SJSA1 (cell line): ENCODE measurements around the gene PKP3. TPM values are rescaled to one million over a fixed set of nuclear protein-coding genes. Genes with fewer than 3 reads are reported as not detected.
A peak's percentile ranks its signal among the peaks of the same experiment; 100 is the strongest.

Source experiments
- DNase-seq, 2 experiments: peaks; one replicate each; pipeline ENCODE4 v3.0.0-alpha.2; 2015 to 2020; ENCODE audit warnings: low spot score in 2 of 2, low read depth in 1 of 2
- H3K27ac ChIP-seq: fragments of 250-450 bp; sonication (Bioruptor Pico); 2 replicates; pipeline ENCODE4 v1.5.1; 2020; ENCODE audit warnings: mild to moderate bottlenecking, moderate library complexity
- H3K27me3 ChIP-seq: fragments of 250-450 bp; sonication (Bioruptor Pico); replicated peaks from 2 replicates; pipeline ENCODE4 v1.5.1; 2020; ENCODE audit warnings: mild to moderate bottlenecking, moderate library complexity
- H3K36me3 ChIP-seq: fragments of 250-450 bp; sonication (Bioruptor Pico); 2 replicates; pipeline ENCODE4 v1.5.1; 2020; ENCODE audit warnings: mild to moderate bottlenecking
- H3K4me1 ChIP-seq: fragments of 250-450 bp; sonication (Bioruptor Pico); replicated peaks from 2 replicates; pipeline ENCODE4 v1.6.1; 2021; ENCODE audit warnings: mild to moderate bottlenecking
- H3K4me3 ChIP-seq: fragments of 250-450 bp; sonication (Bioruptor Pico); 2 replicates; pipeline ENCODE4 v1.5.1; 2020; ENCODE audit warnings: mild to moderate bottlenecking
- H3K9me3 ChIP-seq: fragments of 250-450 bp; sonication (Bioruptor Pico); replicated peaks from 2 replicates; pipeline ENCODE4 v1.5.1; 2020; ENCODE audit warnings: mild to moderate bottlenecking
- total RNA-seq: library from RNA; depleted of rRNA; stranded (reverse); fragments of >200 nt; shearing (Covaris generic); gene quantifications from 2 replicates; pipeline ENCODE4 v1.2.3, GENCODE V29; 2014

Gene PKP3
- total RNA-seq, 1 experiment from 2014 or later, result 1.9 TPM

DNA sequence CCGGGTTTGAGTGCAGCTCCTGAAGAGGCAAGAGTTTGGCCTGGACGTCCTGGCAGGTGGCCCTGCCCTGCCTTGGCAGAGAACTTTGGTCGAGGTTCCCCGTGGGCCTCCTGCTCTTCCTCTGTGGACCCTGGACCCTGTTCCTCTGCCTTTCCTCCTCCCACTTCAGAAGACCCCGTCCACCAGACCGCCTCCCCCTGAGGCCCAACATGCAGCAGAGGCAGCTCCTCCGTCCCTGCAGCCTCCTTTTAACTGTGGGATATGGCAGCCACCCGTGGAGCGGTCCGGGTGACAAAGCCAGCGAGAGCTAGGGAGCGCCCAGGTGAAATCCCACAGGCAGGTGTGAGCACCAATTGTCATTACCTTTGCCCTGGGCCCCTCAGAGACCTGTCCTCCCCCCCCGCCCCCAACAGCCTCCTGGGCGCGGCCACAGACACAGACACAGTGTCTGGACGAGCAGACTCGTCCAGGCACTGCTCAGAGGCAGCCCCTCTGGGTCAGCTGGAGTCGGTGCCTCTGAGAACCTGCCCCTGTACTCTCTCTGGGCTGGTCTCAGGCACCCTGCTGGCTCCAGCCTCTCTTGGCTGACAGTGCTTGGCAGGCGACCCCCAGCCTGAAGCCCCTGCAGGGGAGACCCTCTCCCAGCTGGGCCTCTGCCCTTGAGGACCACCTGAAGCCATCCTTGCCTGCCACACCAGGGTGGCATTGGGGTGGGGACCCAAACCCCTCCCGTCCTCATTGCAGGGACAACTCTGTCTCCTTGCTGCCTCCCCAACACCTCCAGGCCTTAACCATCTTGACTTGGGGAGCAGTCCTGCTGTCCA is 52.0 kb downstream of the PKP3 start:
- Histone ChIP-seq H3K27ac (no peak overlapping the region), H3K27me3 (no peaks in the 10 kb centered on the region), H3K9me3 (no peaks in the 10 kb centered on the region), H3K4me1 (peaks cover 12% of the 10 kb centered on the region), H3K36me3 (peaks cover 5% of the 10 kb centered on the region), H3K4me3 (no peak overlapping the region)
- DNase-seq, result no peak

DNA sequence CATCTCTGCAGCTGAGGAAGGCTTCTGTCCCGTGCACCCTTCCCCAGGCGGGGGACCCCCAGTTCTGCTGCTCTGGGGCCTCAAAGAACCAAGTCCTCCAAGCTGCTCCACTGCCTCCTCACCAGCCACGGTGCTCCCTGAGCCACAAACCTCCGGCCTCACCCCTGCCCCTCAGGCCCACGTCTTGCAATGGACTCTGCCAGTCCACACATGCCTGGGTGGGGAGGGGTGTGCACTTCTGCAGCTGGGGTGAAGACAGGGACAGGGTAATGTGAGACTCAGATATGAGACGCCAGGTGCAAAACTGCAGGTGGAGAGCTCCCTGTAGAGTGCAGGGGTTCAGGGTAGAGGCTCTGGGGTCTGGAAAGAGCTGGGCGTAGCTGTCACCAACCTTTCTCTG is 52.9 kb downstream of the PKP3 start:
- Histone ChIP-seq H3K4me1 (peaks cover 17% of the 10 kb centered on the region), H3K4me3 (no peak overlapping the region), H3K9me3 (no peaks in the 10 kb centered on the region), H3K36me3 (peaks cover 5% of the 10 kb centered on the region), H3K27me3 (no peaks in the 10 kb centered on the region), H3K27ac (no peak overlapping the region)
- DNase-seq, result no peak

DNA sequence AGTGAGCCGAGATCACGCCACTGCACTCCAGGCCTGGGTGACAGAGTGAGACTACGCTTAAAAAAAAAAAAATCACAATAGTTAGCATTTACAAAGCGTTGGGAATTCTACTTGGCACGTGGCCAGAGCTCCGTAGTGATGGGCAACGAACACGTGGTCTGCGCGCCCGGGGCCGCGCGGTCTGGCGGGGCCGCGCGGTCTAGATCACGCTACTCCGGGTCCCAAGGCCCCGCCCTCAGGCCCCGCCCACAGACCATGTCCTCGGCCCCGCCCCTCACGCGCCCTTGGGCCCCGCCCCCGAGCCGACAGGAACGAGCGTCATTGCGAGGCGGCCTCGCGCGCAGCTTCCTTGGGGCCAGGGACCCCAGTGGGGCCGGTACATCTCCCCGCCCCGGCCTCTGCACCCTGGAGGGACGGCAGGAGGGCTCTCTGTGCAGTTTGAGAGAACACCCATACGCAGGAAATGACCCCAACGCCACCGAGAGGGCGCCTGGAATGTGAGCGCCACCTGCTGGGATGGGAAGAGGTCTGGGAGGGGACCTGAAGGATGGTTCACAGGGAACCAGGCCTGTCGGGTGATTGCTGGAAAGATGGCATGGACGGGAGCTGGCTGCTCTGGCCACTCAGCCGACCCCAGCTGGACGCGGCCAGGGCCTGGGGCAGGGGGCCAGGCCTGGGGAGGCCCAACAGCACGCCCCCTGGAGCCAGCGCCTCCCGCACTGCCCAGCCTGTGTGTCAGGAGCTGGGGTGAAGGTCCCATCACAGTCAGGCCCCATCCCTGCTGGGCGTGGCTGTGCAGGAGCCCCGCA is 54.1 kb downstream of the PKP3 start:
- peaks cover 5% of the 10 kb centered on the region for H3K36me3 ChIP-seq
- H3K27me3 ChIP-seq, result no peaks in the 10 kb centered on the region
- no peaks in the 10 kb centered on the region for H3K9me3 ChIP-seq
- H3K27ac ChIP-seq, result peak overlapping the region; percentile 50; the same call in 1 of the 2 replicates
- peak; percentile 80 to 84 for DNase-seq
- peaks cover 17% of the 10 kb centered on the region for H3K4me1 ChIP-seq
- H3K4me3 ChIP-seq, result peak overlapping the region; percentile 48

DNA sequence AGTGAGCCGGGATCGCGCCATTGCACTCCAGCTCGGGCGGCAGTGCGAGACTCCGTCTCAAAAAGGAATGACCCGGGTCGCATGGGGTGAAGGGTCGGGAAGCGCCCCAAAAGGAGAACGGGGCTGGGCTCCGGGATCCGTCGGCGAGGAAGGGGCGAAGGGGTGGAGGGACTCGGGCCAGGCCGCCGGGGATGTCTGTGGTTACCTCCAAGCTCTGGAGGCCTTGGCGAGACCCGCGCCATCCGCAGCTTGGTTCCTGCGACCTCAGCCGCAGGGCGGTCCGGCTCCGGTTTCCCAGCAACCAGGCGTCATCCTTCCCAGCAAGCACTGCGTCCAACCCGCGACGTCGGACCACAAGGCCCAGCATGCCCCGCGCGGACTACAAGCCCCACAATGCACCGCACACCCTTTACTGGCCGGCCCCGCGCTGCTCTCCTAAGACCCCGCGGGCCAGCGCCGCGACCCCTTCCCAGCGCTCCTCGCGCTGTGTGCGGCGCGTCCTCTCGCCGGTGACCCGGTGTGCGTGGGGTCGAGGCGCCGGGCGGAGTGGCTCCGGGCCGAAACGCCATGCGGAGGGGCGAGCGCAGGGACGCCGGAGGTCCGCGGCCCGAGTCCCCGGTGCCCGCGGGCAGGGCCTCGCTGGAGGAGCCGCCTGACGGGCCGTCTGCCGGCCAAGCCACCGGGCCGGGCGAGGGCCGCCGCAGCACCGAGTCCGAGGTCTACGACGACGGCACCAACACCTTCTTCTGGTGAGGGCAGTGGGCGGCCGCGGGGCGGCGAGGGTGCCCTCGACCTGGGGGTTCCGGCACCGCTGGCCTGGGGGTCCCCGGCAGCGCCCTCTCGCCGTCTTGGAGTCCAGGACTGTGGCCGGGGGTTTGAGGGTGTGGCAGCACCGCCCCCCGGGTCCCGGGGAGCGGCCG is 56.1 kb downstream of the PKP3 start, which contains the start of gene PTDSS2:
PTDSS2 (plus strand) TSS at position 391 of the 920 bp plus-strand sequence; CDS start at position 568, 177 bp downstream.
- DNase-seq, result peak; percentile 72 to 87
- Histone ChIP-seq H3K27ac (no peak within 1 kb of the TSS), H3K4me3 (peak within 1 kb of the TSS; percentile 97), H3K27me3 (no peaks in the 10 kb centered on the region), H3K36me3 (peaks cover 5% of the 10 kb centered on the region), H3K4me1 (peaks cover 17% of the 10 kb centered on the region), H3K9me3 (no peaks in the 10 kb centered on the region)

DNA sequence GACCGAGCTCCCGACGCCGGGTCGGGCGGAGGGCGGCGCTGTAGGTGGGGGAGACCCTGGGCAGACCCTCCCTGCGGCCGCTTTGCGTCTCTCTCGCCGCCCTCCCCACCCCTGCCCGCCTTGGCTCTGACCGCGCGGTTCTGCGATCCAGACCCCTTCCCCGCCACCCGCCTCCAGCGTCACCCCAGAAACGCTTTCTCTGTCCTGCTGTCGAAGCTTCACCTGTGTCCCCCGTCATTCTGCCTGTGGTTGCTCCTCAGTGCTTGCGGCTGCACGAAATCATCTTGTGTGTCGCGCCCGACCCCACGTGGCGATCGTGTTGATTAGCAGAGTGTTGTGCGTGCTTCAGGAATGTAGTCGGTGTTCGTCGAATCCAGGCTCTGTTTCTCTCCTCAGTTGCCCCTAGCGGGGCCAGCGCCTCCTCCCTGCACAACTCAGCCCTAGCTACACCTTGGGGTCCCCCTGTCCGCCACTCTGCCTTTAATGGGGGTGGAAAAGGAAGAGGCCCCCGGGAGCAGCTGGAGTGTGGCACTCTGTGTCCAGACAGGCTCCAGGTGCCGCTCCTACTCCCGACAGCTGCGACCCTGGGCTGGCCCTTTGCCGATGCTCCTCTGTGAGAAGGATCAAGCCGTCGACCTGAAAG is 56.9 kb downstream of the PKP3 start:
- H3K27ac ChIP-seq, result no peak overlapping the region

DNA sequence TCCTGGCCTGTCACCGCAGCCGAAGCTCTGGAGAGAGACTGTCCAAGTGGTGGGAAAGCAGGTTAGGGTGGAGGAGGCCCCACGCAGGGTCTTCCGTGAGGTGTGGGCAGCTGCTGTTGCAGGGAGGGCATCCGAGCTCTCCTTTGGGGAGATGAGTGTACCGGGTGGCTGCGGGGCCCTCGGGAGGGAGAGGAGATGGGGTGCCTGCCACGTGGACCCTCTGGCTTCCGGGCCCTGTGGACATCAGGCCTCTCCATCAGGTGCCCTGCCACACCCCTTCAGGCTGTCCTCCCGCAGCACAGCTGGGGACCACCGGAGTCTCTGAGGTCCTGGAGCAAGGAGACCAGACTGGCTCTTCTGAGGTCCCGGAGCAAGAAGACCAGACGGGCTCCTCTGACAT is 57.7 kb downstream of the PKP3 start:
- Histone ChIP-seq H3K4me3 (no peak overlapping the region), H3K36me3 (peaks cover 5% of the 10 kb centered on the region), H3K27me3 (no peaks in the 10 kb centered on the region), H3K4me1 (peaks cover 17% of the 10 kb centered on the region), H3K27ac (no peak overlapping the region), H3K9me3 (no peaks in the 10 kb centered on the region)
- DNase-seq, result no peak

More for the DNA sequence above, 56.9 kb downstream of the PKP3 start:
- Histone ChIP-seq H3K9me3 (no peaks in the 10 kb centered on the region), H3K4me1 (peaks cover 17% of the 10 kb centered on the region), H3K4me3 (peak overlapping the region; percentile 97), H3K36me3 (peaks cover 5% of the 10 kb centered on the region), H3K27me3 (no peaks in the 10 kb centered on the region)
- DNase-seq, result peak; percentile 16 to 49

DNA sequence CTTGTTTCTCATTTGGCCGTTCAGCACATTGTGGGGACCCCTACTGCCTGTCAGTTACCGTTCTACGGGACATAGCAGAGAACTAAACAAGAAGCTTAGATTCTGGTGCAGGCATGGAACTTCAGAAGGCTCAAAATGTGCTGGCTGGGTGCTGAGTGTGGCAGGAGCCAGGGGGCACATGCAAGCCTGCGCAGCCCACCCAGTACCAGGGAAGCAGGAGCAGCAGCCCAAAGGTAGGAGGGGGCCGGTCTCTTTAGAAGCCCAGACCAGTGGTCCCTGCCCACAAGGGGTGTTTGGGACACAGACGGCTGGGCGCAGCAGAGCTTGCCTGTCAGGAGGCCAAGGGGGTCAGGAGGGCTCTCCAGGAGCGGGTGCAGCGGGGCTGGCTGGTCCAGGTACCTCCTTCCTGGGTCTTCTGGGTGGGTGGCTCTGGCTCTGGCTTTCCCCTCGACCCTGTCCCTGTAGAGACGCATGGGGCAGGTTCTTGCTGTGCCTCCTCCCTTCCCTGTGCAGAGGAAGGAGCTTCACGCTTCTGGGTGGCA is 58.3 kb downstream of the PKP3 start:
- H3K27ac ChIP-seq, result no peak overlapping the region
- DNase-seq, result no peak
- H3K9me3 ChIP-seq, result no peaks in the 10 kb centered on the region
- H3K4me1 ChIP-seq, result peaks cover 17% of the 10 kb centered on the region
- no peaks in the 10 kb centered on the region for H3K27me3 ChIP-seq
- H3K36me3 ChIP-seq, result peaks cover 5% of the 10 kb centered on the region
- H3K4me3 ChIP-seq, result no peak overlapping the region

DNA sequence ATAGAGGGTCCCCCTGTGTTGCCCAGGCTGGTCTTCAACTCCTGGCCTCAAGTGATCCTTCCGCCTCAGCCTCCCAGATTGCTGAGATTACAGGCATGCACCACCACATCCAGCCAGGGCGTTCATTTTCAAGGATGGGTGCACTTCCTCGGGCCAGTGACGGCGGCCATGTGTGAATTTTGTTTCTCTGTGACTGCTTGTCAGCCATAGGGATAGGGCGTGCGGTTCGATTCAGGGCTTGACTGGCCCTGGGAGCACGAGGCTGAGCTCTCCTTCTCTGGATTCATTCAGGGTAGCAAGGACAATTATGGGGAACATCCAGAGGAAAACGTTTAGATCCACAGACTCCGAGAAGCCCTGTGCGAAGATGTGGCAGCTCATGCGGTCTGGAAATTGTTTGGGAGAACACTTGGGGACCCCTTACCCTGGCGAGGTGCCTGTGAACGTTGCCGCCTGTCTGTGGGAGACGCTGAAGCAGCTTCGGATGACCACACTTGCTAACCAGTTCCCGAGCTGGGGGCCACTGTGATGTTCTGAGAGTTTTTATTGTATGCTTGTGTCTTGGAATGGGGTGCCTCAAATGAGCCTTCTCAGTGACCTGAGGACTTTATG is 59.0 kb downstream of the PKP3 start:
- no peak for DNase-seq
- Histone ChIP-seq H3K4me1 (peaks cover 17% of the 10 kb centered on the region), H3K9me3 (no peaks in the 10 kb centered on the region), H3K27me3 (no peaks in the 10 kb centered on the region), H3K4me3 (no peak overlapping the region), H3K36me3 (peaks cover 5% of the 10 kb centered on the region), H3K27ac (no peak overlapping the region)

DNA sequence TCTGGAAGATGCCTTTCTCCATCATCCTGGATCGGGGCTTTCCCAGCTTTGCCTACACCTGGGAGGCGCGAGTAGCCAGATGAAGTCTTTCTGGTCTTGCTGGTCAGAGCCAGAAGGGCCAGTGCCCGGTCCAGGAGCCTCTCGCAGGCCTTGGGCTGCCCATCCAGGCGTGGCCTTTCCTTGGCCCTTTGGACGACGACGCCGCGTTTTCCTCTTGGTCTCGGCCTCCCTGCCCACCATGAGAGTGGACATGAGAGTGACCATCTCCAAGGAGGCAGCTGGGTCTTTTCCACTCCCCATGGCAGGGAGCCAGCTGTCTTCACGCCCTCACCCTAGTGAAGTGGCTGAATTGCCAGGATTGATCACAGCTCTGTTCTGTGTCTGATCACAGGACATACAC is 59.6 kb downstream of the PKP3 start:
- H3K36me3 ChIP-seq, result peaks cover 5% of the 10 kb centered on the region
- H3K4me1 ChIP-seq, result peaks cover 14% of the 10 kb centered on the region
- no peaks in the 10 kb centered on the region for H3K27me3 ChIP-seq
- DNase-seq, result no peak
- no peak overlapping the region for H3K27ac ChIP-seq
- no peak overlapping the region for H3K4me3 ChIP-seq
- no peaks in the 10 kb centered on the region for H3K9me3 ChIP-seq

DNA sequence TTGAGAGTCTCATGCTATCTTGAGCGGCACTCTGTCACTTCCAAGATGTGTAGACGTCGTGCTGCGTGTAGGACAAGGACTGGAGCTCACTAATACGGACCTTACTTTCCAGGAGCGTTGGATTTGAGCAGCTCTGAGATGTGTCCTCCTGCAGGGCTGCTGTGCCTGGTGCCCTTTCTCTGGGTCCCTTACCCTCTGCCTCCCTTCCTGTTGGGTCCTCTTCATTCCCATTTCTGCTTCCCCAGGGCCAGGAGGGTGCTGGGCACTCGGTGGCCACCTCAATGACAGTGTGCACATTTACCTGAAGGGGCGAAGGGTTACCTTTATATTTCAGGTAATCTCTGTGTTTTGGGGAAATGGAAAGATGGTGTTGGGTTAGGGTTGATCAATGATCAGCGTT is 60.0 kb downstream of the PKP3 start:
- Histone ChIP-seq H3K4me1 (peaks cover 13% of the 10 kb centered on the region), H3K27ac (no peak overlapping the region), H3K27me3 (no peaks in the 10 kb centered on the region), H3K36me3 (peaks cover 5% of the 10 kb centered on the region), H3K4me3 (no peak overlapping the region), H3K9me3 (no peaks in the 10 kb centered on the region)
- no peak for DNase-seq
